HepG2 (cell line): ENCODE measurements around the gene PLD6. TPM values are rescaled to one million over a fixed set of nuclear protein-coding genes. Genes with fewer than 3 reads are reported as not detected.

Experiments used
- HNRNPLL ChIP-seq: fragments of 200-400 bp; formaldehyde crosslinking; IDR thresholded peaks from 2 replicates; pipeline ENCODE4 v1.6.1; 2017; ENCODE audit warnings: mild to moderate bottlenecking, low read depth, low read length; ENCODE audit not compliant: poor library complexity, severe bottlenecking
- MAF1 ChIP-seq: sonication (generic); formaldehyde crosslinking; IDR thresholded peaks from 2 replicates; pipeline ENCODE4 v1.5.0; 2020; ENCODE audit warnings: missing genetic modification reagents, borderline replicate concordance
- MED1 ChIP-seq: sonication (generic); formaldehyde crosslinking; IDR thresholded peaks from 2 replicates; pipeline ENCODE4 v1.4.0; 2020; ENCODE audit warnings: missing genetic modification reagents
- NR2C2 ChIP-seq: sonication (generic); formaldehyde crosslinking; IDR thresholded peaks from 2 replicates; pipeline ENCODE4 v1.4.0; 2020; ENCODE audit warnings: missing genetic modification reagents, mild to moderate bottlenecking, moderate library complexity, borderline replicate concordance
- PRDM15 ChIP-seq: sonication (generic); formaldehyde crosslinking; IDR thresholded peaks from 2 replicates; pipeline ENCODE4 v1.4.0; 2020; ENCODE audit warnings: missing genetic modification reagents
- SMARCC2 ChIP-seq: fragments of 450-650 bp; IDR thresholded peaks from 2 replicates; pipeline ENCODE4 v1.6.1; 2017; ENCODE audit warnings: antibody characterized with exemption, mild to moderate bottlenecking
- THAP9 ChIP-seq: sonication (generic); formaldehyde crosslinking; IDR thresholded peaks from 2 replicates; pipeline ENCODE4; 2020; ENCODE audit warnings: missing genetic modification reagents, mild to moderate bottlenecking, borderline replicate concordance
- ZBTB1 ChIP-seq: sonication (generic); formaldehyde crosslinking; IDR thresholded peaks from 2 replicates; pipeline ENCODE4 v1.4.0; 2020; ENCODE audit warnings: missing genetic modification reagents, borderline replicate concordance
- ZBTB49 ChIP-seq: sonication (generic); formaldehyde crosslinking; IDR thresholded peaks from 2 replicates; pipeline ENCODE4 v1.4.0; 2020; ENCODE audit warnings: missing genetic modification reagents, borderline replicate concordance
- polyA plus RNA-seq, 8 experiments: library from polyadenylated mRNA; depleted of rRNA in 3 of 8; stranded (reverse) in 7 of 8; unstranded in 1 of 8; fragments of >200 nt; fragmentation: Illumina TruSeq in 4 of 8; extraction: Trizol in 4 of 8; gene quantifications; 2 replicates each; pipeline versions ENCODE4 v1.2.1 to v1.2.3, GENCODE V29; 2011 to 2016; ENCODE audit warnings: low read depth in 4 of 8, missing spikeins in 1 of 8, mixed read lengths in 1 of 8; ENCODE audit not compliant: insufficient read depth in 1 of 8
- total RNA-seq, 5 experiments: library from RNA; depleted of rRNA; stranded (reverse); fragments of >200 nt; fragmentation: Illumina TruSeq; extraction: Trizol; gene quantifications; 2 replicates each; pipeline ENCODE4 v1.2.3, GENCODE V29; 2016; ENCODE audit warnings: low read depth in 1 of 5
- TF ChIP-seq, protein P1 (sequence below): sonication (generic); formaldehyde crosslinking; IDR thresholded peaks from 2 replicates; pipeline ENCODE4 v1.5.1; 2020; ENCODE audit warnings: mild to moderate bottlenecking, moderate library complexity, missing genetic modification reagents
- TF ChIP-seq, protein P2 (sequence below): sonication (generic); formaldehyde crosslinking; IDR thresholded peaks from 2 replicates; pipeline ENCODE4 v1.4.0; 2020; ENCODE audit warnings: missing genetic modification reagents, borderline replicate concordance

The PLD6 gene
- total and polyA plus RNA-seq, 2 of the 13 experiments (the other 11 are each of a cell fraction or from before 2014, with no cell fraction given): 5.2 to 11.4 TPM

DNA sequence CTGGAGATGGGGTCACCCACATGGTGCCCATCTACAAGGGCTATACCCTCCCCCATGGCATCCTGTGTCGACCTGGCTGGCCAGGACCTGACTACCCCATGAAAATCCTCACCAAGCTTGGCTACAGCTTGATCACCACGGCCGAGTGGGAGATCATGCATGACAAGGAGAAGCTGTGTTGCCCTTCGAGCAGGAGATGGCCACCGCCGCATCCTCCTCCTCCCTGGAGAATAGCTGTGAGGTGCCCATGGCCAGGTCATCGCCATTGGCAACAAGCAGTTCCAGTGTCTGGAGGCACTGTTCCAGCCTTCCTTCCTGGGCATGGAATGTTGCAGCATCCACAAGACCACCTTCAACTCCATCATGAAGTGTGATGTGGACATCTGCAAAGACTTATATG, 36.1 kb upstream of the PLD6 start (continued):
- TF ChIP-seq PRDM15 (no peak), MED1 (no peak), ZBTB49 (CRISPR knock-in tag) (no peak), HNRNPLL (no peak), NR2C2 (no peak), SMARCC2 (no peak), ZBTB1 (CRISPR knock-in tag) (no peak), MAF1 (CRISPR knock-in tag) (no peak), THAP9 (no peak)
- TF ChIP-seq, protein P1, sequence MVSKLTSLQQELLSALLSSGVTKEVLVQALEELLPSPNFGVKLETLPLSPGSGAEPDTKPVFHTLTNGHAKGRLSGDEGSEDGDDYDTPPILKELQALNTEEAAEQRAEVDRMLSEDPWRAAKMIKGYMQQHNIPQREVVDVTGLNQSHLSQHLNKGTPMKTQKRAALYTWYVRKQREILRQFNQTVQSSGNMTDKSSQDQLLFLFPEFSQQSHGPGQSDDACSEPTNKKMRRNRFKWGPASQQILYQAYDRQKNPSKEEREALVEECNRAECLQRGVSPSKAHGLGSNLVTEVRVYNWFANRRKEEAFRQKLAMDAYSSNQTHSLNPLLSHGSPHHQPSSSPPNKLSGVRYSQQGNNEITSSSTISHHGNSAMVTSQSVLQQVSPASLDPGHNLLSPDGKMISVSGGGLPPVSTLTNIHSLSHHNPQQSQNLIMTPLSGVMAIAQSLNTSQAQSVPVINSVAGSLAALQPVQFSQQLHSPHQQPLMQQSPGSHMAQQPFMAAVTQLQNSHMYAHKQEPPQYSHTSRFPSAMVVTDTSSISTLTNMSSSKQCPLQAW (CRISPR knock-in tag): no peak
- TF ChIP-seq, protein P2, sequence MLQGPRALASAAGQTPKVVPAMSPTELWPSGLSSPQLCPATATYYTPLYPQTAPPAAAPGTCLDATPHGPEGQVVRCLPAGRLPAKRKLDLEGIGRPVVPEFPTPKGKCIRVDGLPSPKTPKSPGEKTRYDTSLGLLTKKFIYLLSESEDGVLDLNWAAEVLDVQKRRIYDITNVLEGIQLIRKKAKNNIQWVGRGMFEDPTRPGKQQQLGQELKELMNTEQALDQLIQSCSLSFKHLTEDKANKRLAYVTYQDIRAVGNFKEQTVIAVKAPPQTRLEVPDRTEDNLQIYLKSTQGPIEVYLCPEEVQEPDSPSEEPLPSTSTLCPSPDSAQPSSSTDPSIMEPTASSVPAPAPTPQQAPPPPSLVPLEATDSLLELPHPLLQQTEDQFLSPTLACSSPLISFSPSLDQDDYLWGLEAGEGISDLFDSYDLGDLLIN (CRISPR knock-in tag): no peak
- TF ChIP-seq, all 625 proteins: peak for 0
